K562 (cell line): ENCODE measurements around the gene SLC25A29. TPM values are rescaled to one million over a fixed set of nuclear protein-coding genes. Genes with fewer than 3 reads are reported as not detected.

Source experiments
- ATAC-seq: fragments of 200-7000 bp; cut with Tn5 transposase; 3 replicates; pipeline ENCODE4 v1.9.1; 2020; ENCODE audit warnings: moderate library complexity
- BruUV-seq: library from RNA; stranded (reverse); fragments of 400-500 nt; replicated peaks from 2 replicates; lab custom pipeline; 2021; lab: Mats Ljungman, UMichigan
- CTCF ChIA-PET: fragments of 300-600 bp; formaldehyde crosslinking; extraction: SDS; loops from one replicate; lab custom pipeline; 2021; ENCODE audit warnings: low intra/inter-chr PET ratio; lab: Yijun Ruan, JAX
- POLR2A ChIA-PET: fragments of 300-600, 350-650 bp; sonication (Branson Sonifier 250); formaldehyde crosslinking; extraction: SDS; loops from one replicate; lab custom pipeline; 2021; ENCODE audit warnings: antibody characterized with exemption, inconsistent platforms; lab: Yijun Ruan, JAX
- DNase-seq, 4 experiments: peaks; one replicate each; pipeline versions ENCODE4 v3.0.0 to v3.0.0-alpha.2; 2011 to 2018; ENCODE audit warnings: low spot score in 3 of 4, mixed read lengths in 3 of 4; ENCODE audit errors: extremely low read depth in 1 of 4
- FAIRE-seq: peaks from 2 replicates; lab custom pipeline; 2011; peaks lifted over from hg19 to GRCh38; lab: Jason Lieb, UNC
- H2AFZ ChIP-seq: 2 replicates; pipeline ENCODE4 v1.6.0; 2011; ENCODE audit warnings: low read depth, low read length, control low read depth, inconsistent platforms
- H3K27ac ChIP-seq: fragments of 200-600 bp; 3 replicates; pipeline ENCODE4 v1.8.0; 2011; ENCODE audit warnings: low read depth, mild to moderate bottlenecking, control low read depth, inconsistent platforms, low read length, moderate library complexity, mixed read lengths; ENCODE audit errors: extremely low read depth
- H3K27me3 ChIP-seq, 2 experiments: fragments of 300-600 bp in 1 of 2; 2 replicates in 1 of 2; 3 replicates in 1 of 2; pipeline versions ENCODE4 v1.6.0 to v1.8.0; 2011; ENCODE audit warnings: inconsistent platforms in 2 of 2, low read length in 2 of 2, mild to moderate bottlenecking in 1 of 2, mixed read lengths in 1 of 2, moderate library complexity in 1 of 2; ENCODE audit not compliant: control insufficient read depth in 2 of 2, insufficient read depth in 2 of 2
- H3K36me3 ChIP-seq: fragments of 300-600 bp; 3 replicates; pipeline ENCODE4 v1.8.0; 2011; ENCODE audit warnings: mild to moderate bottlenecking, low read length, inconsistent platforms; ENCODE audit not compliant: control insufficient read depth, insufficient read depth
- H3K4me1 ChIP-seq, 2 experiments: fragments of 200-600 bp in 1 of 2; replicated peaks in 1 of 2; 2 replicates in 1 of 2; 3 replicates in 1 of 2; pipeline versions ENCODE4 v1.5.1 to v1.8.0; 2011; ENCODE audit warnings: inconsistent platforms in 2 of 2, low read length in 2 of 2, mild to moderate bottlenecking in 1 of 2, mixed read lengths in 1 of 2, moderate library complexity in 1 of 2; ENCODE audit not compliant: control insufficient read depth in 2 of 2, insufficient read depth in 2 of 2
- H3K4me2 ChIP-seq: 2 replicates; pipeline ENCODE4 v1.6.1; 2011; ENCODE audit warnings: low read length, control low read depth, inconsistent platforms, mixed read lengths; ENCODE audit not compliant: insufficient read depth
- H3K4me3 ChIP-seq: fragments of 200-600 bp; sonication (generic), shearing (Covaris generic); 2 replicates; pipeline ENCODE4 v1.5.1; 2016; ENCODE audit warnings: control low read depth, inconsistent platforms
- H3K79me2 ChIP-seq: fragments of 200-600 bp; 3 replicates; pipeline ENCODE4 v1.8.0; 2011; ENCODE audit warnings: low read length, inconsistent platforms; ENCODE audit not compliant: control insufficient read depth, insufficient read depth
- H3K9ac ChIP-seq, 2 experiments: 2 replicates each; pipeline versions ENCODE4 v1.6.0 to v1.6.1; 2011; ENCODE audit warnings: low read depth in 2 of 2, low read length in 2 of 2, control low read depth in 1 of 2, inconsistent platforms in 1 of 2, mild to moderate bottlenecking in 1 of 2, mixed read lengths in 1 of 2; ENCODE audit not compliant: insufficient read depth in 1 of 2
- H3K9me1 ChIP-seq: one replicate; pipeline ENCODE4 v1.6.0; 2011; ENCODE audit warnings: inconsistent platforms, mild to moderate bottlenecking, low read length, moderate library complexity; ENCODE audit not compliant: control insufficient read depth, insufficient read depth
- H3K9me3 ChIP-seq: replicated peaks from 2 replicates; pipeline ENCODE4 v1.5.1; 2011; ENCODE audit warnings: low read depth, low read length, inconsistent platforms; ENCODE audit not compliant: control insufficient read depth, insufficient read depth
- H4K20me1 ChIP-seq: replicated peaks from 2 replicates; pipeline ENCODE4 v1.6.1; 2011; ENCODE audit warnings: low read length, inconsistent platforms, mixed read lengths; ENCODE audit not compliant: control insufficient read depth, insufficient read depth
- MAZ ChIP-seq, 2 experiments: fragments of 450-650 bp in 1 of 2; sonication (generic) in 1 of 2; formaldehyde crosslinking; IDR thresholded peaks in 1 of 2; conservative IDR thresholded peaks in 1 of 2; 2 replicates each; pipeline versions ENCODE4 v1.4.0 to v1.5.0; 2020; ENCODE audit warnings: mild to moderate bottlenecking in 1 of 2, missing genetic modification reagents in 1 of 2
- MGA ChIP-seq: fragments of 450-650 bp; IDR thresholded peaks from 2 replicates; pipeline ENCODE4 v1.6.1; 2016; ENCODE audit warnings: mild to moderate bottlenecking, moderate library complexity
- NONO ChIP-seq, 2 experiments: fragments of 200-400 bp in 1 of 2; fragments of 450-650 bp in 1 of 2; formaldehyde crosslinking in 1 of 2; IDR thresholded peaks; 2 replicates each; pipeline ENCODE4 v1.6.1; 2017; ENCODE audit warnings: low read depth in 2 of 2, mild to moderate bottlenecking in 2 of 2, moderate library complexity in 2 of 2, low read length in 1 of 2
- ZNF79 ChIP-seq: fragments of 250-450 bp; sonication (Bioruptor Pico); IDR thresholded peaks from 2 replicates; pipeline ENCODE4 v1.4.0; 2020; ENCODE audit warnings: low read depth, mild to moderate bottlenecking, moderate library complexity
- WGBS: fragments of 100-300 bp; shearing (Covaris generic); methylation state at CpG from one replicate; pipeline ENCODE4 v1.1.6; 2016; ENCODE audit warnings: low coverage, mixed read lengths; ENCODE audit not compliant: insufficient coverage; ENCODE audit errors: missing lambda C conversion rate; 5-methylcytosine and 5-hydroxymethylcytosine counted together
- in situ Hi-C: fragments of 300-500 bp; cut with MboI; formaldehyde crosslinking; loops from 4 replicates; pipeline ENCODE4 v1.15.0; 2018; ENCODE audit warnings: inconsistent platforms, mixed read lengths
- intact Hi-C: fragments of 100-400 bp; cut with micrococcal nuclease; formaldehyde crosslinking; loops from 2 replicates; pipeline ENCODE4 v1.14.2; 2022
- polyA plus RNA-seq, 8 experiments: library from polyadenylated mRNA; depleted of rRNA in 4 of 8; stranded (reverse) in 5 of 8; unstranded in 3 of 8; fragments of >200 nt; fragmentation: Nextera tagmentation in 2 of 8; fragmentation: Illumina TruSeq in 1 of 8; extraction: Ambion mirVana in 2 of 8; extraction: Trizol in 1 of 8; gene quantifications; 2 replicates each; pipeline versions ENCODE4 v1.2.1 to v1.2.3, GENCODE V29; 2011 to 2014; ENCODE audit warnings: inconsistent platforms in 1 of 8, missing spikeins in 1 of 8
- total RNA-seq, 7 experiments: library from RNA; depleted of rRNA in 6 of 7; stranded (reverse); fragments of >200 nt in 6 of 7; fragmentation: Illumina TruSeq in 2 of 7; extraction: Trizol in 2 of 7; gene quantifications; 2 replicates each; pipeline versions ENCODE4 v1.2.1 to v1.2.3, GENCODE V29; 2011 to 2021; ENCODE audit warnings: low replicate concordance in 1 of 7

The SLC25A29 gene
- total and polyA plus RNA-seq, 9 of the 15 experiments (the other 6 are each of a cell fraction or from before 2014, with no cell fraction given): 0.07 to 17.5 (median 4.8) TPM

GRCh38 chr14:100323942-100324307 lies 17.7 kb upstream of the SLC25A29 start (continued):
- no peak for TF ChIP-seq MAZ (CRISPR knock-in tag; conservative IDR thresholded peaks at IDR 0.05 in 1 of 2, IDR thresholded peaks at IDR 0.05 in 1 of 2)

GRCh38 chr14:100323121-100323941 lies 17.1 kb upstream of the SLC25A29 start, which contains the start of gene SLC25A47:
SLC25A47 (plus strand) TSS chr14:100323339; CDS start chr14:100323415, 76 bp downstream.
- peaks cover 3 to 29% of the 10 kb centered on the region in 2 experiments; a peak in 3 of 5 replicates for H3K4me1 ChIP-seq
- H3K79me2 ChIP-seq: no peaks in the 10 kb centered on the region
- 69% methylated on average over 3 of the region's 16 CpGs for WGBS
- DNase-seq (no peak), ATAC-seq (no peak), FAIRE-seq (no peak)
- BruUV-seq: no TSS peak
- H2AFZ ChIP-seq: no peak within 1 kb of the TSS
- POLR2A ChIA-PET: interaction anchor here (1.2 to 3.6 kb wide), 2 partner anchors 9 to 14 kb away, joined by 5 to 29 read pairs; no protein-coding TSS in a partner anchor
- H4K20me1 ChIP-seq: no peaks in the 10 kb centered on the region
- H3K4me2 ChIP-seq: no peak within 1 kb of the TSS
- intact Hi-C loops (no loop called here), in situ Hi-C loops (no loop called here)
- peak within 1 kb of the TSS in 1 of 2 experiments; percentile 28; a peak in 1 of 4 replicates for H3K9ac ChIP-seq
- no peaks in the 10 kb centered on the region for H3K9me1 ChIP-seq
- H3K4me3 ChIP-seq: no peak within 1 kb of the TSS
- CTCF ChIA-PET: no interaction called here
- no peaks in the 10 kb centered on the region for H3K9me3 ChIP-seq
- peaks cover 0 to 8% of the 10 kb centered on the region in 2 experiments; a peak in 2 of 5 replicates for H3K27me3 ChIP-seq
- H3K36me3 ChIP-seq: no peaks in the 10 kb centered on the region
- H3K27ac ChIP-seq: no peak within 1 kb of the TSS
- TF ChIP-seq ZNF79 (no peak), MGA (no peak), NONO (IDR thresholded peaks at IDR 0.05; ENCODE audit: low read depth in 2 of 2, low read length in 1 of 2) (no peak)
